ENCODE data around the gene LRRC45.

The LRRC45 gene

GRCh38 chr17:82079001-82079677 is 56.0 kb downstream of the LRRC45 start:
- DNase-seq (ENCODE audit: low read depth), result no peak

GRCh38 chr17:82080048-82080788 is 57.1 kb downstream of the LRRC45 start:
- no peak for DNase-seq (ENCODE audit: low read depth)
- no peak overlapping the region for H3K4me3 ChIP-seq (replicated peaks; ENCODE audit: low read depth, low read length)
- TF ChIP-seq, protein P1, sequence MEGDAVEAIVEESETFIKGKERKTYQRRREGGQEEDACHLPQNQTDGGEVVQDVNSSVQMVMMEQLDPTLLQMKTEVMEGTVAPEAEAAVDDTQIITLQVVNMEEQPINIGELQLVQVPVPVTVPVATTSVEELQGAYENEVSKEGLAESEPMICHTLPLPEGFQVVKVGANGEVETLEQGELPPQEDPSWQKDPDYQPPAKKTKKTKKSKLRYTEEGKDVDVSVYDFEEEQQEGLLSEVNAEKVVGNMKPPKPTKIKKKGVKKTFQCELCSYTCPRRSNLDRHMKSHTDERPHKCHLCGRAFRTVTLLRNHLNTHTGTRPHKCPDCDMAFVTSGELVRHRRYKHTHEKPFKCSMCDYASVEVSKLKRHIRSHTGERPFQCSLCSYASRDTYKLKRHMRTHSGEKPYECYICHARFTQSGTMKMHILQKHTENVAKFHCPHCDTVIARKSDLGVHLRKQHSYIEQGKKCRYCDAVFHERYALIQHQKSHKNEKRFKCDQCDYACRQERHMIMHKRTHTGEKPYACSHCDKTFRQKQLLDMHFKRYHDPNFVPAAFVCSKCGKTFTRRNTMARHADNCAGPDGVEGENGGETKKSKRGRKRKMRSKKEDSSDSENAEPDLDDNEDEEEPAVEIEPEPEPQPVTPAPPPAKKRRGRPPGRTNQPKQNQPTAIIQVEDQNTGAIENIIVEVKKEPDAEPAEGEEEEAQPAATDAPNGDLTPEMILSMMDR (IDR thresholded peaks at IDR 0.05; ENCODE audit: low read length, missing control alignments), result no peak

More at GRCh38 chr17:82079001-82079677, 56.0 kb downstream of the LRRC45 start:
- H3K4me3 ChIP-seq (replicated peaks; ENCODE audit: low read depth, low read length), result no peak overlapping the region
- TF ChIP-seq, protein P1 (IDR thresholded peaks at IDR 0.05; ENCODE audit: low read length, missing control alignments), result no peak
